Neuronal stem cell (in vitro differentiated cells): Measurements from ENCODE around the gene ANXA6.

Experiments
- DNase-seq: peaks from one replicate; pipeline ENCODE4 v3.0.0-alpha.2; 2013; ENCODE audit warnings: low spot score
- H2AFZ ChIP-seq: one replicate; pipeline ENCODE4 v1.6.1; 2013; ENCODE audit warnings: mild to moderate bottlenecking, low read length, inconsistent platforms
- H2AK5ac ChIP-seq: 2 replicates; pipeline ENCODE4 v1.6.1; 2013; ENCODE audit warnings: low read depth, mild to moderate bottlenecking, inconsistent platforms, low read length, moderate library complexity, mixed read lengths
- H2BK120ac ChIP-seq: 2 replicates; pipeline ENCODE4 v1.6.1; 2013; ENCODE audit warnings: low read depth, mild to moderate bottlenecking, inconsistent platforms, low read length, moderate library complexity, mixed read lengths
- H2BK12ac ChIP-seq: one replicate; pipeline ENCODE4 v1.6.1; 2013; ENCODE audit warnings: low read length, inconsistent platforms
- H2BK15ac ChIP-seq: 2 replicates; pipeline ENCODE4 v1.6.1; 2013; ENCODE audit warnings: mild to moderate bottlenecking, low read length, inconsistent platforms, mixed read lengths
- H2BK5ac ChIP-seq: one replicate; pipeline ENCODE4 v1.6.1; 2013; ENCODE audit warnings: inconsistent platforms, mild to moderate bottlenecking, low read length, moderate library complexity
- H3K14ac ChIP-seq: one replicate; pipeline ENCODE4 v1.6.1; 2013; ENCODE audit warnings: low read length, inconsistent platforms
- H3K18ac ChIP-seq: 2 replicates; pipeline ENCODE4 v1.6.1; 2013; ENCODE audit warnings: low read length, inconsistent platforms
- H3K23ac ChIP-seq: 2 replicates; pipeline ENCODE4 v1.6.1; 2013; ENCODE audit warnings: low read depth, mild to moderate bottlenecking, mixed read lengths, low read length, inconsistent platforms; ENCODE audit not compliant: poor library complexity
- H3K27ac ChIP-seq: replicated peaks from 3 replicates; pipeline ENCODE4 v1.5.1; 2013; ENCODE audit warnings: low read length, inconsistent platforms
- H3K27me3 ChIP-seq, 3 experiments: 2 replicates each; pipeline ENCODE4 v1.6.1; 2013; ENCODE audit warnings: low read length in 3 of 3, mild to moderate bottlenecking in 2 of 3, inconsistent platforms in 1 of 3, low read depth in 1 of 3, mixed read lengths in 1 of 3, moderate library complexity in 1 of 3; ENCODE audit not compliant: control insufficient read depth in 3 of 3, insufficient read depth in 3 of 3
- H3K36me3 ChIP-seq, 2 donors: replicated peaks in 1 of 2; 2 replicates each; pipeline ENCODE4 v1.6.1; 2013; ENCODE audit warnings: low read length in 2 of 2; ENCODE audit not compliant: control insufficient read depth in 2 of 2, insufficient read depth in 2 of 2
- H3K4ac ChIP-seq: 2 replicates; pipeline ENCODE4 v1.6.1; 2013; ENCODE audit warnings: inconsistent platforms, mild to moderate bottlenecking, low read length, moderate library complexity
- H3K4me1 ChIP-seq, 2 donors: 1 replicate in 1 of 2; 2 replicates in 1 of 2; pipeline ENCODE4 v1.6.1; 2013; ENCODE audit warnings: low read length in 2 of 2, low read depth in 1 of 2; ENCODE audit not compliant: control insufficient read depth in 2 of 2, insufficient read depth in 1 of 2
- H3K4me2 ChIP-seq: one replicate; pipeline ENCODE4 v1.6.1; 2013; ENCODE audit warnings: mild to moderate bottlenecking, low read length, inconsistent platforms; ENCODE audit not compliant: insufficient read depth, poor library complexity, severe bottlenecking
- H3K4me3 ChIP-seq, 2 donors: 2 replicates each; pipeline ENCODE4 v1.5.1; 2013; ENCODE audit warnings: low read length in 2 of 2, mild to moderate bottlenecking in 2 of 2, inconsistent platforms in 1 of 2, moderate library complexity in 1 of 2
- H3K79me1 ChIP-seq: one replicate; pipeline ENCODE4 v1.6.1; 2013; ENCODE audit warnings: low read depth, mild to moderate bottlenecking, inconsistent platforms, low read length, moderate library complexity
- H3K9ac ChIP-seq: one replicate; pipeline ENCODE4 v1.6.1; 2013; ENCODE audit warnings: mild to moderate bottlenecking, low read depth, low read length, inconsistent platforms; ENCODE audit not compliant: poor library complexity
- H3K9me3 ChIP-seq, 2 donors: replicated peaks in 1 of 2; 2 replicates each; pipeline versions ENCODE3 to v1.6.1; 2013; ENCODE audit warnings: low read length in 2 of 2, mild to moderate bottlenecking in 2 of 2, inconsistent platforms in 1 of 2, low read depth in 1 of 2, mixed read lengths in 1 of 2, moderate library complexity in 1 of 2; ENCODE audit not compliant: control insufficient read depth in 2 of 2, insufficient read depth in 1 of 2
- H4K8ac ChIP-seq: one replicate; pipeline ENCODE4 v1.6.1; 2013; ENCODE audit warnings: low read depth, mild to moderate bottlenecking, inconsistent platforms, low read length, moderate library complexity
- H4K91ac ChIP-seq: one replicate; pipeline ENCODE4 v1.6.1; 2013; ENCODE audit warnings: low read length, low read depth, mild to moderate bottlenecking, inconsistent platforms; ENCODE audit not compliant: poor library complexity
- WGBS, 2 donors: extraction: QIAGEN DNeasy Blood & Tissue Kit; methylation state at CpG; one replicate each; pipeline ENCODE4 v1.1.7; 2013; ENCODE audit warnings: missing lambda C conversion rate in 2 of 2, mixed read lengths in 1 of 2; ENCODE audit not compliant: insufficient read length in 2 of 2, insufficient replicate concordance in 1 of 2; ENCODE audit errors: extremely low coverage in 2 of 2; 5-methylcytosine and 5-hydroxymethylcytosine counted together

Gene ANXA6

GRCh38 chr5:151134228-151134627, 23.4 kb downstream of the ANXA6 start:
- Histone ChIP-seq H3K36me3 (peaks cover 43 to 100% of the 10 kb centered on the region in 2 donors), H3K27ac (no peak overlapping the region), H3K79me1 (no peaks in the 10 kb centered on the region), H2AK5ac (no peak overlapping the region), H3K4me1 (no peaks in the 10 kb centered on the region), H2BK5ac (no peak overlapping the region), H3K18ac (no peak overlapping the region), H3K9me3 (no peaks in the 10 kb centered on the region), H3K4me3 (no peak overlapping the region), H3K14ac (no peak overlapping the region), H4K8ac (no peak overlapping the region), H2BK15ac (no peak overlapping the region), H3K27me3 (no peaks in the 10 kb centered on the region), H3K9ac (peak overlapping the region; percentile 44), H2BK12ac (no peak overlapping the region), H3K23ac (no peak overlapping the region), H2BK120ac (no peak overlapping the region), H3K4ac (no peak overlapping the region), H4K91ac (no peak overlapping the region), H3K4me2 (no peak overlapping the region), H2AFZ (no peak overlapping the region)
- DNase-seq: no peak
- WGBS, 2 donors: no CpG with 5 or more reads among the region's 3 CpGs

- Histone ChIP-seq H2BK15ac (no peak overlapping the region), H3K9ac (no peak overlapping the region), H2AK5ac (no peak overlapping the region), H3K4ac (no peak overlapping the region), H3K27me3 (no peaks in the 10 kb centered on the region), H3K4me2 (no peak overlapping the region), H2BK12ac (no peak overlapping the region), H4K91ac (no peak overlapping the region), H3K4me1 (no peaks in the 10 kb centered on the region), H3K27ac (no peak overlapping the region), H3K79me1 (no peaks in the 10 kb centered on the region), H2BK5ac (no peak overlapping the region), H2BK120ac (no peak overlapping the region), H3K23ac (no peak overlapping the region), H2AFZ (no peak overlapping the region), H3K4me3 (no peak overlapping the region), H3K18ac (no peak overlapping the region), H3K14ac (no peak overlapping the region), H4K8ac (no peak overlapping the region), H3K9me3 (no peaks in the 10 kb centered on the region), H3K36me3 (peaks cover 34 to 100% of the 10 kb centered on the region in 2 donors)
- DNase-seq: no peak
- no CpG with 5 or more reads among the region's 4 CpGs for WGBS, 2 donors
These were observed 24.6 kb downstream of the ANXA6 start for GRCh38 chr5:151132963-151133362.

- Histone ChIP-seq H2BK120ac (no peak overlapping the region), H3K27ac (no peak overlapping the region), H2BK5ac (no peak overlapping the region), H3K36me3 (peaks cover 33 to 96% of the 10 kb centered on the region in 2 donors), H4K8ac (no peak overlapping the region), H3K27me3 (no peaks in the 10 kb centered on the region), H3K23ac (no peak overlapping the region), H3K79me1 (no peaks in the 10 kb centered on the region), H2AFZ (no peak overlapping the region), H3K14ac (no peak overlapping the region), H3K9ac (no peak overlapping the region), H3K4me1 (peaks cover 3 to 5% of the 10 kb centered on the region in 2 donors), H2AK5ac (no peak overlapping the region), H2BK15ac (no peak overlapping the region), H3K18ac (no peak overlapping the region), H3K4me3 (no peak overlapping the region), H3K9me3 (no peaks in the 10 kb centered on the region), H3K4me2 (no peak overlapping the region), H4K91ac (no peak overlapping the region), H3K4ac (no peak overlapping the region), H2BK12ac (no peak overlapping the region)
- no CpG with 5 or more reads among the region's 13 CpGs for WGBS, 2 donors
- no peak for DNase-seq
These were observed 26.4 kb downstream of the ANXA6 start for GRCh38 chr5:151130922-151131891.

GRCh38 chr5:151130235-151130921, 27.2 kb downstream of the ANXA6 start:
- Histone ChIP-seq H3K9ac (no peak overlapping the region), H4K8ac (no peak overlapping the region), H3K14ac (no peak overlapping the region), H3K4ac (no peak overlapping the region), H4K91ac (no peak overlapping the region), H3K9me3 (no peaks in the 10 kb centered on the region), H2BK12ac (no peak overlapping the region), H3K79me1 (no peaks in the 10 kb centered on the region), H2BK120ac (no peak overlapping the region), H3K23ac (no peak overlapping the region), H3K27ac (no peak overlapping the region), H3K4me2 (no peak overlapping the region), H3K4me3 (no peak overlapping the region), H3K36me3 (peaks cover 27 to 95% of the 10 kb centered on the region in 2 donors), H2BK15ac (no peak overlapping the region), H3K4me1 (peaks cover 4 to 5% of the 10 kb centered on the region in 2 donors), H2AK5ac (no peak overlapping the region), H2BK5ac (no peak overlapping the region), H3K18ac (no peak overlapping the region), H3K27me3 (no peaks in the 10 kb centered on the region), H2AFZ (no peak overlapping the region)
- DNase-seq: no peak
- WGBS, 2 donors: no CpG with 5 or more reads among the region's 8 CpGs
